ENCODE measurements around the gene SOD2. TPM values are rescaled to one million over a fixed set of nuclear protein-coding genes. Genes with fewer than 3 reads are reported as not detected.

The SOD2 gene
- total and polyA plus RNA-seq, 9 of the 15 experiments (the other 6 are each of a cell fraction or from before 2014, with no cell fraction given): 39.8 to 140 (median 95.8) TPM

- TF ChIP-seq CHCHD3 (CRISPR knock-in tag; IDR thresholded peaks at IDR 0.05): 0 out of 2 replicates have a peak, but pooled peaks have one; percentile 64
- TF ChIP-seq YY1 (IDR thresholded peaks at IDR 0.05; ENCODE audit: borderline replicate concordance in 1 of 3, control insufficient read depth in 1 of 3, extremely low read depth in 1 of 3, insufficient read depth in 3 of 3, insufficient read length in 1 of 3, insufficient replicate concordance in 2 of 3, low read depth in 1 of 3, low read length in 2 of 3): peak; percentile 21 to 94 (median 87)
- TF ChIP-seq, protein P1, sequence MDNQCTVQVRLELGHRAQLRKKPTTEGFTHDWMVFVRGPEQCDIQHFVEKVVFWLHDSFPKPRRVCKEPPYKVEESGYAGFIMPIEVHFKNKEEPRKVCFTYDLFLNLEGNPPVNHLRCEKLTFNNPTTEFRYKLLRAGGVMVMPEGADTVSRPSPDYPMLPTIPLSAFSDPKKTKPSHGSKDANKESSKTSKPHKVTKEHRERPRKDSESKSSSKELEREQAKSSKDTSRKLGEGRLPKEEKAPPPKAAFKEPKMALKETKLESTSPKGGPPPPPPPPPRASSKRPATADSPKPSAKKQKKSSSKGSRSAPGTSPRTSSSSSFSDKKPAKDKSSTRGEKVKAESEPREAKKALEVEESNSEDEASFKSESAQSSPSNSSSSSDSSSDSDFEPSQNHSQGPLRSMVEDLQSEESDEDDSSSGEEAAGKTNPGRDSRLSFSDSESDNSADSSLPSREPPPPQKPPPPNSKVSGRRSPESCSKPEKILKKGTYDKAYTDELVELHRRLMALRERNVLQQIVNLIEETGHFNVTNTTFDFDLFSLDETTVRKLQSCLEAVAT (IDR thresholded peaks at IDR 0.05): peak in 1 of 2 experiments; percentile 87; a peak in 1 of 4 replicates
- no peak for TF ChIP-seq ZNF165 (CRISPR knock-in tag; IDR thresholded peaks at IDR 0.05; ENCODE audit: borderline replicate concordance)
- peak; percentile 91 for TF ChIP-seq DMBX1 (CRISPR knock-in tag; IDR thresholded peaks at IDR 0.05; ENCODE audit: borderline replicate concordance)
- no peak for TF ChIP-seq PTTG1 (tag; IDR thresholded peaks at IDR 0.05; ENCODE audit: low read depth)
- peak; percentile 63; the same call in 1 of the 2 replicates for TF ChIP-seq ETV1 (tag; conservative IDR thresholded peaks at IDR 0.05; ENCODE audit: low read depth)
- TF ChIP-seq SMAD4 (CRISPR knock-in tag; conservative IDR thresholded peaks at IDR 0.05): peak; percentile 94
- TF ChIP-seq CHD2 (IDR thresholded peaks at IDR 0.05; ENCODE audit: low read depth, low read length): peak; percentile 94
- TF ChIP-seq TRIM25 (IDR thresholded peaks at IDR 0.05; ENCODE audit: borderline replicate concordance): no peak
- peak; percentile 64; the same call in 1 of the 2 replicates for TF ChIP-seq HLTF (IDR thresholded peaks at IDR 0.05)
- TF ChIP-seq JUN (IDR thresholded peaks at IDR 0.05; ENCODE audit: borderline replicate concordance, low read depth, low read length): peak; percentile 75; the same call in 1 of the 2 replicates
- TF ChIP-seq JUN (CRISPR knock-in tag; IDR thresholded peaks at IDR 0.05; ENCODE audit: borderline replicate concordance): peak; percentile 91; the same call in 1 of the 2 replicates
- TF ChIP-seq ETS2 (tag; IDR thresholded peaks at IDR 0.05; ENCODE audit: borderline replicate concordance, poor library complexity, severe bottlenecking): no peak
- TF ChIP-seq U2AF1 (optimal IDR thresholded peaks at IDR 0.05; ENCODE audit: low read depth, low read length): peak; percentile 98
- TF ChIP-seq SMARCA4 (IDR thresholded peaks at IDR 0.05): peak; percentile 8; the same call in 1 of the 2 replicates
- TF ChIP-seq ZC3H4 (CRISPR knock-in tag; IDR thresholded peaks at IDR 0.05; ENCODE audit: borderline replicate concordance): peak; percentile 71; the same call in 1 of the 2 replicates
- peak; percentile 90 for TF ChIP-seq ELF1 (tag; IDR thresholded peaks at IDR 0.05)
- peak in 1 of 2 experiments; percentile 87; a peak in 1 of 3 replicates for TF ChIP-seq CBX3 (IDR thresholded peaks at IDR 0.05; ENCODE audit: borderline replicate concordance in 1 of 2, low read length in 2 of 2)
- peak; percentile 2 to 92; a peak in 3 of 4 replicates for TF ChIP-seq TEAD1 (CRISPR knock-in tag; IDR thresholded peaks at IDR 0.05)
- TF ChIP-seq, protein P2, sequence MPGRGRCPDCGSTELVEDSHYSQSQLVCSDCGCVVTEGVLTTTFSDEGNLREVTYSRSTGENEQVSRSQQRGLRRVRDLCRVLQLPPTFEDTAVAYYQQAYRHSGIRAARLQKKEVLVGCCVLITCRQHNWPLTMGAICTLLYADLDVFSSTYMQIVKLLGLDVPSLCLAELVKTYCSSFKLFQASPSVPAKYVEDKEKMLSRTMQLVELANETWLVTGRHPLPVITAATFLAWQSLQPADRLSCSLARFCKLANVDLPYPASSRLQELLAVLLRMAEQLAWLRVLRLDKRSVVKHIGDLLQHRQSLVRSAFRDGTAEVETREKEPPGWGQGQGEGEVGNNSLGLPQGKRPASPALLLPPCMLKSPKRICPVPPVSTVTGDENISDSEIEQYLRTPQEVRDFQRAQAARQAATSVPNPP (IDR thresholded peaks at IDR 0.05; ENCODE audit: borderline replicate concordance, insufficient read depth, insufficient read length): no peak
- TF ChIP-seq HDAC8 (tag; IDR thresholded peaks at IDR 0.05): peak; percentile 91
These were observed 34.1 kb upstream of the SOD2 start, which contains the start of gene WTAP (continued) for GRCh38 chr6:159726918-159727716.
